Stimulated activated CD4-positive, alpha-beta T cell treated with anti-CD3 and anti-CD28 coated beads, Interleukin-15, amount 100 ng/mL, for 24 hours (primary cell): ENCODE results near the gene CCNY.
A peak's percentile ranks its signal among the peaks of the same experiment; 100 is the strongest.
"Not testable (repeated sequence)": the region's sequence is repeated elsewhere in the genome, so short reads cannot be mapped to it uniquely, and the experiment has no call there.

Experiments used
- DNase-seq: peaks from one replicate; pipeline ENCODE4 v3.0.0-alpha.2; 2020

CCNY gene

DNA sequence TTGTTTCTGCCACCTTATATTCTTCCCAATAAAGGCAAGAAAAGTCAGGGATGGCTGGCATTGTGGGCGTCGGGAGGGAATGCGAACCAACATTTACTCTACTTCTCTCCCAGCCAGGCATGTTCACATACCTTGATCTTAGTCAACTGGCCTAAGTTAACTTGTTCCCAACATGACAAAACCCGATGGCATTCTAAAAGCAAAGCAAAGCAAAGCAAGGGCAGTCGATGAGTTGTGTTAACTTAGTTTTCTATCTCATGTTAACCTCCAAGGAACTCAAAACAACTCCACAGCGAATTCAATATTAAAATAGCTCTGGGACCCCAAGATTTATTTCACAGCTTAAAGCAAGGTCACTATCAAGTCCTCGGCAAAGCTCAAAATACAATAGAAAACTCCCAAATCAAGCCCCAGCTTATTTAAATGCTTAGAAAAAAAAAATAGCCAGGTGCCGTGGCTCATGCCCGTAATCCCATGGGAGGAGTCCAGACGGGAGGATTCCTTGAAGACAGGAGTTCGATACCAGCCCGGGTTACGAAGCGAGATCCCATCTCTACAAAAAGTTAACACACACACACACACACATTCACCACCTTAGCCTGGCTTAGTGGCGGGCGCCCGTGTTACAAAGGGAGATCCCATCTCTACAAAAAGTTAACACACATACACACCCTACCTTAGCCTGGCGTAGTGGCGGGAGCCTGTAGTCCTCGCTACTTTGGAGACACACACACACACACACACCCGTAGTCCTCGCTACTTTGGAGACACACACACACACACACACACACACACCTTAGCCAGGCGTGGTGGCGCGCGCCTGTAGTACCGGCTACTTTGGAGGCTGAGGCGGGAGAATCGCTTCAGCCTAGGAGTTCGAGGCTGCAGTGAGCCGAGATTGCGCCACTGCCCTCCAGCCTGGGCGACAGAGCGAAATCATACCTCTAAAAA lies 901 bp upstream of the CCNY start:
- DNase-seq: peak; percentile 53

DNA sequence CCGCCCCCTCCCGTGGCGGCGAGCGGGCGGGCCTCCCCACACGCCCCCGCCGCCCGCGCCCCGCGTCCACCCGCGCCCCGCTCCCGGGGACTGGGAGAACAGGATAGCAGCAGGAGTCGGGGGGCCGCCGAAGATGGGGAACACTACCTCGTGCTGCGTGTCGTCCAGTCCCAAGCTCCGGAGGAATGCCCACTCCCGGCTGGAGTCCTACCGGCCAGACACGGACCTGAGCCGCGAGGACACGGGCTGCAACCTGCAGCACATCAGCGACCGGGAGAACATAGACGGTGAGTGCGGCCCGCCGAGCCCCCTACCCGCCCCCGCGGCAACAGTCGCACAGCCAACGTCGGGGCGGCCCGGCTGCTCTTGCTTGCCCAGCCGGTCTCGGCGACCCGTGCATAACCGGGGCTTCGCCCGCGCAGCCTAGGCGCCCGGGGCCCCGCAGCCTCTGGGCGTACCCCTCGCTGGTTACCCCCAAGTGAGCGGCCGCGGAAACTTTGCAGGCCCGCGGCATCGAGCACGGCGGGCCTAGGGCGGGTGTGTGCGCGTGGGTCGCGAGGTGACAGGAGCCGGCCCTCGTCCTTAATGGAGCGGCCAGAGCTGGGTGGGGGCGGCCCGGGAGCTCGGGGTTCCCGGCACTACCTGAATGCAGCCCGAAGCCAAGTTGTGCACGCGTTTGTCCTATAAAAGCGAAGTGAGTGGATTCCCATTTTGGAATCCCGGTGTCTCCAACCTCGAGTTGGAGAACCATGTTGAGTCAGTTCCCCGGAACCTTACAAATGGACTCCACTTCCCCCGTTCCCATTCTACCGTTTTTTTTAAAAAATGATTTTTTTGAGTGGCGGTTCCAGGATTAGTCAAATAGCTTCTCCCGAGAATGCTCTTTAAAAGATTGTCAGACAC lies 863 bp downstream of the CCNY start:
- peak; percentile 54 for DNase-seq

DNA sequence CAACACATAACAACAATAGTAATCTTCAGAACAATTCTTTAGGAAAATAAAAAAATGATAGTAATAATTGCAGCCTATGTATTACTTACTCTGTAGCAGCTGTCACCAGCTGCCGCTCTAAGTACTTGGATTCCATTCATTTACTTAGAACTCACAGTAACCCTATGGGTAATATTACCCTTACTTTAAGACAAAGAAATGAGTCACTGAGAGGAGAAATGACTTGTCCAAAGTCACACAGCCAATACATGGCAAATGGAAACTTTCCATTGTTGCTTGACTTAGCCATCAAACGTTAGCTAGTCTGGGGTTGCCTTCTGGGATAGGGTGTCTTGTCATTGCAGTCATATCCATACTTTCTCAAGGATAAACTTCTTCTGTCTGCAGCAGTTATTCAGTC lies 3.6 kb downstream of the CCNY start:
- no peak for DNase-seq

DNA sequence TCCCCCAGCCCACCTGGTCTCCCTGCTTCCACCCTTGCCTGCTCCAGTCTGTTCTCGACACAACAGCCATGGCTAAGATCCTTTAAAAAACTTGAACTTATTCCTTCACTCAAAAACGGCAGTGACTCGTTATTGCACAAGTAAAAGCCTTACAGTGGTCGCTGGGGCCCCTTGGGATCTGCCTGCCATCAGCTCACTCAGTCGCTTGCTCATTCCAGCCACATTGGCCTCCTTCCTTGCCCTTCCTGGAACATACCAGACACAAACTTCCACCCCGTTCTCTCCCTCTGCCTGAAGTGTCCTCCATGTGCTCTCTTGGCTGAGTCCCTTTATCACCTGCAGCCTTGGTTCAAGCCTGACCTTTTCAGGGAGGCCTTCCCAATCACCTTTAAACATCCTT lies 4.7 kb downstream of the CCNY start:
- no peak for DNase-seq

DNA sequence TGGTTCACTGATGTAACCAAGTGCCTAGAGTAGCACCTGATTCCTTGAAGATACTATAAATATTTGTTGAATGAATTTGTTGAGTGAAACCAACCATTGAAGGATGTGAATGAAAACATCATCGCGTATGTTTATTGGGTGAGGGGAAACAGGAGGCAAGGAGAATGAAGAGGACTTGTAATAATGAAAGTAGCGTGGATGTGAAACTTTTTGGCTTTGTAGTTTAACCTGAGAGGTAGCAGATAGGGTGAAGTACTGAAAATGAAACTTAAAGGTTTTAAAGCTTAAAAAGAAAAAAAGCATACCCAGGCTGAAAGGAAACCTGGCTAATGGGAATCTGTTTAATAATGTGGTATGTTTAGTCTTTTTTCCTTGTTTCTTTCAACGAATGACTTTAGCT lies 5.2 kb downstream of the CCNY start:
- no peak for DNase-seq

DNA sequence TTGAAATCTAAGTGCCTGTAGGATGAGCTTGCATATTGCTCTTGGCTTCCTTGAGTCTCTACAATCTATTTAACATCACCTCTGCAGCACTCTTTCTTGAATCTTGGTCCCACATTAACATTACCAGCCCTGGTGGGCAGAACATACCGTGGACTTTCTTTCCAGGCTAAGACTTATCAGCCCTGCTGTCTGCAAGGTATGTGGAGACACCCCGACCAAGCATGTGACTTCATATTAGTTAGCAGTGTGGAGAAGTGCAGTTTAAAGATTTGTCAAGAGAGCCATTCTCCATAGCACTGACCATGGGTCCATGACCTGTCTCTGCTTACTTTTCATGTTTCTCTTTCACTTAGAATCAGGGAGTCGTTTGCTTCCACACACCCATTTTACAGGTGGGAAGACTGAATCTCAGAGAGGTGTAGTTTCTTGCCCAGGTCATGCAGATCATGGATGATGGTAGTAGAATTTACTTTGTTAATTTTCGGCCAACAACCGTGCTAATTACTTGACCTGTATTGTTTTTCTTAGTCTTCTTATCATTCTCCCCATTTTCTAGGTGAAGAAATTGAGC lies 6.0 kb downstream of the CCNY start:
- DNase-seq: no peak

DNA sequence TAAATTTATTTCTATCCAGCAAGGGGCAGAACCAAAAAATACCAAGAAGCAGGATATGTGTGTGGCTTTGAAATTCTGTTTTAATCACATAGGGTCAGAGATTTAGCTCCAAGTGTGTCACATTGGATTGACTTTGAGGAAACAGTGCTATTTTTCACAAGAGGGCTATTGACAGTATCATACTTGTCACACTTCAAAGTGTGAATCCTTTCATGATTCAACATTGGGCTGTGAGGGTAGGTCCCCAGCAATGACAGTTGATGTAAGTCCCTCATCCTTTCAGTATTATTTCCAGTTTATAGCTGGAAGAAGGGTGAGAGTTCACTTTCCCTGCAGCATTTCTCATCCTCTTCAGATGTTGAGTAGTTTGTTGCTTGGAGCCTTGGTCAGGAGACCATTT lies 7.4 kb downstream of the CCNY start:
- no peak for DNase-seq

DNA sequence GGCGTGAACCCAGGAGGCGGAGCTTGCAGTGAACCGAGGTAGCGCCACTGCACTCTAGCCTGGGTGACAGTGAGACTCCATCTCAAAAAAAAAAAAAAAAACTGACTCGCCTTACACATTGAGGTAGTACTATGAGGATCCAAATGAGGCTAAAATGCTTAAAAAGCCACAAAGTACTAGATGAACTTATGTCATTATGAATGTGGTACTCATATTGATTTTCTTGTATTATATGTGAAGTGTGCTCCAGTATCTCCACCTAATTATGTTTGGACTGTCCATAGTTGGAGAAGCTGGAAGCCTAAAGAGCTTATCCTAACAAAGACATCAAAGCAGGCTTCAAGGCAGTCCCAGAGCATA lies 9.1 kb downstream of the CCNY start:
- DNase-seq: no peak

DNA sequence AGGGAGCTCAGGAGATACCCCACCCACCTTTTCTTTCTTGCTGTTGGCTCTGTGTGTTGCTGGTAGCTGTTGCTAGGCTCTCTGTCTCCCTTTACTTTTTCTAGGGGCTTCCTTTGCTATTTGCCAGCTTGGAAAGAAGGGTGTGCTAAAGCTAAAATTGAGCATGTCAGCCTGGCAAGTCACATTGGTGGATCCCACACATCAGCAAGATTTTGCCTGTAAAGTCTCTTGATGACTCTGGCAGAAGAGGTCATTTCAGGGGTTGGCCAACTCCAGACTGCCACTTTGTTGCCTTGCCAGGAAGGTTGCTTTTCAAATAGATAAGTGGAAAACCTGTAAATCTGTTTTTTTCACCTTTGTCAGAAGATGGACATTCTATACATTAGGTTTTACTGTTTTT lies 9.9 kb downstream of the CCNY start:
- DNase-seq: no peak

DNA sequence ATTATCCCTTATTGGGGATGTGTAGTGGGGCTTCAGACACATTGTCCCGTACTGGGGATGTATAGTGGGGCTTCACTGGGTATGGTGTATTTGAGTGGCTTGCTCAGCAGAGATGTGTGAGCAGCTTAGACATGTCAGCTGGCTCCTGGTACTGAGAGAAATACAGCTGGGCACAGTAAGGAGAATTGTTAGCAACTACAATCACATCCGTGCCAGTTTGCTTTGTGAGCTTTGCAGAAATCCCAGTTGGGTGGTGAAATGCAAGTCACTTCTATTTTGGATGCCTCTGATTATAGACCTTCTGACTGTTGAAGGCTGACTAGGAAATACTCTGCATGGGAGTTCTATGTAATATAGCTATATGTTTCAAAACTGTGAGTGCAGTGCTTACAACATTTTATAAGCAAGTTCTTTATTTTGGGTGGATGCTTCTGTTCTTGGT lies 10.8 kb downstream of the CCNY start:
- DNase-seq: no peak

DNA sequence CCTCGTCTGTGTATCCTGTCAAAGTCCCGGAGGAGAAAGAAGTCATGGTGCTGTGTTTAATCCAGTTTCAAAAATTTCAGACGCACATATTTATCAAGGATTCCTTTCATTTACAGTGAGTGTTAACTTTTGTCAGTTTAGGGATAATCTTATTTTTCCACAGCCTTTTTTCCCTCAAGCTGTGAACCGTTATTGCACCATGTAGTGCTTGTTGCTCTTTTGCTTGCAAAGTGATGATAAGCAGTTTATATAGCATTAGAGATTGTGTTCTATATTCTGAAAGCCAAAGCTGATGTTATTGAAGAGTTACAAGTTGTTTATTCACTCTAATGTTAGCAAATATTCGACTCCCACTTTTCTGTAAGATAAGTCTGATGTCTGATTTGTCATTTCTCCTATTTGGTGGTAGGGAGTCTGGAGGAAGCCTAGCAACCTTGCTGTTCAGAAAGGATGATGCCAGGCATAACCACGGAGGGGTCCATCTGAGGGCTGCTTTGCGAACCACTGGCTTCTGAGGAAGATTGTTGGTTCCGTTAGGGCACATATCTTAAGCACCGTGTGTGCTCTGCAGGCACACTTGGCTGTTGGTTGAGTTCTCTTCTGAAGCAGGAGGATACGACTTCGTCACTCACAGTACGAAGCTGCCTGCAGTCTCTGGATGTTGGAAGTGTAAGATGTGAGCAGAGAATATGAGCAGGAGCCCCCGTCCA lies 11.7 kb downstream of the CCNY start:
- no peak for DNase-seq

DNA sequence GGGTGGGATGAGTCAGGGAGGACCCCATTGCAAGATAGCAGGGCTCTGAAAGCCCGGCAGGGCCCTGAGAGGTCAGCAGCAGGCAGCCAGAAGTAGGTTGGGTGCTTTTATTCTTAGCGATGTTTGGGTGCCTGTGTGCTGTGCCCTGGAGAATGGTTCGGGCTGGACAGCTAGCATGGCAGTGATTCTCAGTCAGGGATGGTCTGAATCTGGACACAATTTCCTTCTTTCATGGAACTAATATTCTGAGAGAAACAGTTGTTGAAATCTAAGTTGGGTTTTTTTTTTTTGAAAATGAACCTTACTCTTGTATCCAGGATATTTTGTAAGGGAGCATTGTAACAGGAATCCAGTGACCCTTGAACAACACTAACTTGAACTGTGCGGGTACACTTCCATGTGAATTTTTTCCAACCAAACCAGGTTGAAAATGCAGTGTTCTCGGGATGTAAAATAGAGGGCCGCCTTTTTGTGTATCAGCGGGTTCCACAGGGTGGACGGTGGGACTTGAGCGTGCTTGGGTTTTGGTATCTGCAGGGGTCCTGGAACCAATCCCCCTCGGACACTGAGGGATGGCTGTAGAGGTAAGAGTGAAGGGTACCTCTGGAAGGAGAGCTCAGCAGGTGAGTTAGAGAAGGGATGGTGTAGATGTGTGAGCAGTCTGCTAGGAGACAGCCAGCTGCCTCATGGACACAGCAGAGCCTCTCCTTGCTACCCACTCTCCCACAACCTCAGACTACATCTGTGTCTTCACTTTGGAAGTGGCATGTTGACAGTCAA lies 12.5 kb downstream of the CCNY start:
- no peak for DNase-seq

DNA sequence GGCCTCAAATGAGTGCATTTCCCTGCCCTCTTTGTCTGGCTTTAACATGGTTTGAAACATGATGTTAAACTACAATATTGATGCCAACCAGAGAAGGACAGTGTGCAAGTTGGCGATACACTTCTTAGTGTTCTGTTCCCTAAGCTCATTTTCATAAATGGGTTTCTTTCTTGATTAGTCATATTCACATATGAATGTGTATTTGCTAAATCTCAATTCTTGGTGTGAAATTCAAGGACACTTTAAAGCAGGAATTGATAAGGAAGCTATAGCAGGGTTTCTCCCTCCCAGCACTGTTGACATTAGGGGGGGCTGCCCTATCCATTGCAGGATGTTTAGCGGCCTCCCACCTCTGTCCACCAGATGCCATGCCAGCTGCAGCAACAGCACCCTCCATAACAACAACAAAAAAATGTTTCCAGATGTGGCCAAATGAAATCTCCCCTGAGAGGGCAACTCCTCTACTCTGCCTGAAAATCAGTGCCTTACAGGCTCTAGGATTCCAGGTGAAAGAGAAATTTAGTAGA lies 13.1 kb downstream of the CCNY start:
- DNase-seq: no peak

DNA sequence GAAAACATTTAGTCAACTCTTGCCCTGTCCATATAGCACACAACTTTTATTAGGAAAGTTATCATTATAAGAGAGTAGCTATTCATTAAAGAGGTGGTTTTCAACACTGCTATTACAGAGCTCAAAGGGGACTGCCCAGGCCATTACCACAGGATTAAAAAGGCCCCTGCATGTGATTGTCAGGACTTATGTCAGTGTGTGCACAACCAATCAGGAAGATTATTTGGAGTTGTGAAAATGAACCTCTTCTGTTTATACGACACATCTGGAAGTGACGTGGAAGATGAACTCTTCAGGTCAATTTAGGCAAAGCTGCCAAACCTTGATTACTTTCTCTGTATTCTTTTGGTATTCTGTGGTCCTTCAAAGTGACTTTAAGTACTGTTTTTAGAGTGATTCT lies 14.7 kb downstream of the CCNY start:
- DNase-seq: no peak

DNA sequence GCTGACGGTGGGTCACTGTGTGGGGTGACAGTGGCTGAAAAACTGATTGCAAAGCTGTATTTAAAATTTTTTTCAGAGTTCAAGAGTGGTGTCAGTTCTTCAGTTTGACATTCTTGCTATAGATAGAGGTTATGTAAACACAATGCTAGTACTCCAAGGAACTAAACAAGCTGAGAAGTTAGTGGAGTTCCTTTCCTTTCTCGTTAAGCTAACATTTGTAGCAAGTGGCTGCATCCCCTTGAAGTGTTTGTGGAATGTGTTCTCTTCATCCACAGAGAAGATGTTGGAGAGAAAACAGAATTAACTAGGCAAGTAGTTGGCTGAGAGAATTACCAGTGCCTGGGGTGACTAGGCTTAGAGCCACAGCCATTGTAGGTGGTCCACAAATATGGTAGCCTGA lies 15.8 kb downstream of the CCNY start:
- no peak for DNase-seq

DNA sequence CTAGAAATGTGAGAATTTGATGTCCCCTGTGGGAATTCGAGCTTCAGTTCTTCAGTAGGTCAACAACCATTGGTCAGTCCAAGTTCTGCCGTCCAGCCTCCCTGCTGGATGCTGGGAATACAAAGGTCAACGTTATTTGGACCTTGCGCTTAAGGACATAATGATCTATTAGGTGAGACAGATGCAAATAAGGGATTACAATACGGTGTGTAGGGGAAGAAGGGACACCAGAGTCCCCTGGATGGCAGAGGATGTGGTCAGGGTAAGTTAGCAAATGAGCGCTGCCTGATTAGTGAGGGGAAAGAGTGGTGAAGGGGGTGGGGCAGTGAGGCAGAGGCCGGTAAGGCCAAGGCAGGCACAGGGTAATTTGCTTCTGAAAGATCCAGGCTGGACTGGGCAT lies 16.2 kb downstream of the CCNY start:
- DNase-seq: peak; percentile 29

DNA sequence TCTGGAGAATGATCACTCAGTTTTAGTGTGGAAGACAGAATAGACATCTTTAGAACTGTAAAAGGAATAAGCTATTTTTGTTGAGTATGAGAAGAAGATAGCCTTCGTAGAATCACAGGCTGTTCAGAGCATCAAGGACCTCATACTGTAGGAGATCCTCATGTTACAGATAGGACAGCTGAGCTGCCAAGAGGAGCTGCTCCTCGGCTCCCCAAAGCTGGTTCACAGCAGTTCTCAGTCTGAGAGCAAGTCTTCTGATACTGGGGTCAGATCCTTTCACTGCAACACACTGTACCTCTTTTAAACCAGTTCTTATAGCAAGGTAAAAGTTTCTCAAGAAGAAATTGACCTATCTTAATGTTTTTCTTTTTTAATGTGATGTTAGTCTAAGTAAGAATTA lies 17.1 kb downstream of the CCNY start:
- DNase-seq: no peak

DNA sequence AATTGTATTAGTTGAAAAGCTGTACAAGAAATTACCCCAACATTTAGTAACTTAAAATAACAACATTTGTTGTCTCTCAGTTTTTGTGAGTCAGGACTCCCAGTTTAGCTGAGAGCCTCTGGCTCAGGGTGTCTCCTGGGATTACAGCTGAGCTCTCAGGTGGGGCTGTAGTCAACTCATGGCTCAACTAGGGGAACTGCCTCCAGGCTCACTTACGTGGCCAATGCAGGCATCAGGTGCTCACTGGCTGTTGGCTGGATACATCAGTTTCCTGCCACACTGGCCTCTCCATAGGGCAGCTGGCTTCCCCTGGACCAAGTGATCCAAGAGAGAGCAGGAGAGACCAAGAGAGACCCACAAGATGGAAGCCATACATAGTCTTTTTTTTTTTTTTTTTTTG lies 17.5 kb downstream of the CCNY start:
- DNase-seq: no peak

DNA sequence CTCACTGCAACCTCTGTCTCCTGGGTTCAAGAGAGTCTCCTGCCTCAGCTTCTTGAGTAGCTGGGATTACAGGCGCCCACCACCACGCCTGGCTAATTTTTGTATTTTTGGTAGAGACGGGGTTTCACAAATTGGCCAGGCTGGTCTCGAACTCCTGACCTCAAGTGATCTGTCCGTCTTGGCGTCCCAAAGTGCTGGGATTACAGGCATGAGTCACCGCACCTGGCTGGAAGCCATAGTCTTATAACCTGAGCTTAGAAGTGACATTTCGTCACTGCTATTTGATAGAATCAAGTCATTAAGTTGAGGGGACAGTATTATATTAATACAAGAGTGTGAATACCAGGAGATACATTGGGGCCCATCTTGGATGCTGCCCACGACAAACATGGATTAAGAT lies 17.9 kb downstream of the CCNY start:
- not testable (repeated sequence) for DNase-seq

DNA sequence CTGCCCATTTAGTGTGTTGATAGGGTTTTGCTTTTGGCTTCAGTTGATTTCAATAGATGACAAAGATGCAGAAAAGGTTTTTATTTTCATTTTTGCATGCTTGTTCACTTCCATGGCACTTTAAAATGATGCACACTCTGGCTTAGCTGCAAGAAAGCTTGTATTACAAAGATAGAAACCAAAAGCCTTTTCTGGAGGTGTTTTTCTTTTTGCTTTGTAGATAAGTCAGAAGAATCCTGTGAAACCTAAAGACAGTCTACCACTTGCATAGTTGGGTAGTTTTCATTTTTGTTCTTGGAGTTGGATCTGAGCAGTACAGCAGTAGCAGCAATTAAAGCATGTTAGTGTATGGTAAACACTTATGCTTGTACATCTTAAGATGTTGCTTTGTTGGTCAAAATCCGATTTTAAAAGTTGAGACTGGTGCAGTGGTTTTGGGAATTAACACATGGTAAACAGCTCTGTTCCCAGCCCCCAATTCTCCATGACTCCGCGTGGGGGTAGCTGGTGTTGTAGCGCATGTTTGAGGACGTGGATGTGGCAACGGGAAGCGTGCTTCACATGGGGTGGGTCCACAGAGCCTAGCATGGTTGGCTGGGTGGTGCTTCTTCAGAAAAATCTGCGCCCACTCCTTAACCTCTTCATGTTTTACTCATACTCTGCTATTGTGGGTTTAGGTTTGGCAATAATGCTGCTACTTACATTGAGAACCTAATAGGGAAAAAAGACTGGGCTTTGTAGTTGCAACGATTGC lies 19.8 kb downstream of the CCNY start:
- DNase-seq: peak; percentile 60

DNA sequence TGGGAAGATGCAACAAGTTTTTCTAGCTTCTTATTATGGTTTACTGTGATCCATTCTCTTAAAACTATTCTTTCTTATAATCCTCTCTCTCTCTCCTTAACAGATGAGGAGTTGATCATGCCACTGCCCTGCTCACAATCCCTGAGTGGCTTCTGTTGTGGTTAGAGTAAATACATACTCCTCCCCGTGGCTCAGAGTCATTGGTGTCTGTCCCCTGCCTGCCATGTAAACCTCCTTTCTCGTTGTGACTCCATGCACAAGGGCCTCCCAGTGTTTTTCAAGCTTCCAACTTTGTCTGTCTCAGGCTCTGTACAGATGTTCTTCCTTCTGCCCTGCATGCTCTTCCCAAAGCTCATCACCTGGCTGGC lies 20.4 kb downstream of the CCNY start:
- DNase-seq: peak; percentile 43
